PC-9 (cell line): ENCODE results near the gene OAF.

ENCODE experiments used
- EZH2 ChIP-seq: fragments of 200-600 bp; sonication (generic); IDR thresholded peaks from 2 replicates; pipeline ENCODE4 v1.8.0; 2017; ENCODE audit warnings: antibody characterized with exemption, low read depth
- TF ChIP-seq, protein P1 (sequence below): fragments of 200-600 bp; sonication (generic); conservative IDR thresholded peaks from 2 replicates; pipeline ENCODE4 v1.6.1; 2017; ENCODE audit warnings: mixed run types, antibody characterized with exemption, mild to moderate bottlenecking, moderate library complexity

DNA sequence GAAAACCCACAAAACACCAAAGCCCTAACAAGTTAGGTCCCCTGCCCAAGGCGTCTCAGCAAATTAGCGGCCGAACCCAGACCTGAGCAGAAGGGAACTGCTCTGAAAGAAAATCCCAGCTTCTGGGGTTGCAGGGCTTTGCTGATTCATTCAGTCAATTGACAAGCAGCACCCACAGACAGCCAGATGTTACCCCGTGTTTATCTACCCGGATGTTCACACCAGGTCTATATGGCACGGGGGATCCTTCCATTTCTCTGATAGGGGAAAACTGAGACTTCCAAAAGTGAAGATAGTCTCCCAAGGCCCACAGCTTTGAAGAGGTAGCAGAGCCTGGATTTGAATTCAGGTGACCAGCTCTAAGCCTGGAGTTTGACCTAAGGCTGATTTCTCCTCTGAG, 14.0 kb upstream of the OAF start:
- TF ChIP-seq, protein P1, sequence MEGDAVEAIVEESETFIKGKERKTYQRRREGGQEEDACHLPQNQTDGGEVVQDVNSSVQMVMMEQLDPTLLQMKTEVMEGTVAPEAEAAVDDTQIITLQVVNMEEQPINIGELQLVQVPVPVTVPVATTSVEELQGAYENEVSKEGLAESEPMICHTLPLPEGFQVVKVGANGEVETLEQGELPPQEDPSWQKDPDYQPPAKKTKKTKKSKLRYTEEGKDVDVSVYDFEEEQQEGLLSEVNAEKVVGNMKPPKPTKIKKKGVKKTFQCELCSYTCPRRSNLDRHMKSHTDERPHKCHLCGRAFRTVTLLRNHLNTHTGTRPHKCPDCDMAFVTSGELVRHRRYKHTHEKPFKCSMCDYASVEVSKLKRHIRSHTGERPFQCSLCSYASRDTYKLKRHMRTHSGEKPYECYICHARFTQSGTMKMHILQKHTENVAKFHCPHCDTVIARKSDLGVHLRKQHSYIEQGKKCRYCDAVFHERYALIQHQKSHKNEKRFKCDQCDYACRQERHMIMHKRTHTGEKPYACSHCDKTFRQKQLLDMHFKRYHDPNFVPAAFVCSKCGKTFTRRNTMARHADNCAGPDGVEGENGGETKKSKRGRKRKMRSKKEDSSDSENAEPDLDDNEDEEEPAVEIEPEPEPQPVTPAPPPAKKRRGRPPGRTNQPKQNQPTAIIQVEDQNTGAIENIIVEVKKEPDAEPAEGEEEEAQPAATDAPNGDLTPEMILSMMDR: no peak
- TF ChIP-seq EZH2: no peak
